GM19324 (cell line): Measurements from ENCODE around the gene HARBI1.

ENCODE experiments used
- ATAC-seq: cut with Tn5 transposase; IDR thresholded peaks from one replicate; pipeline ENCODE4 v1.9.1; 2021; ENCODE audit warnings: mild to moderate bottlenecking, moderate library complexity; ENCODE audit not compliant: unreplicated experiment, low FRiP score

HARBI1 gene, protein sequence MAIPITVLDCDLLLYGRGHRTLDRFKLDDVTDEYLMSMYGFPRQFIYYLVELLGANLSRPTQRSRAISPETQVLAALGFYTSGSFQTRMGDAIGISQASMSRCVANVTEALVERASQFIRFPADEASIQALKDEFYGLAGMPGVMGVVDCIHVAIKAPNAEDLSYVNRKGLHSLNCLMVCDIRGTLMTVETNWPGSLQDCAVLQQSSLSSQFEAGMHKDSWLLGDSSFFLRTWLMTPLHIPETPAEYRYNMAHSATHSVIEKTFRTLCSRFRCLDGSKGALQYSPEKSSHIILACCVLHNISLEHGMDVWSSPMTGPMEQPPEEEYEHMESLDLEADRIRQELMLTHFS

DNA sequence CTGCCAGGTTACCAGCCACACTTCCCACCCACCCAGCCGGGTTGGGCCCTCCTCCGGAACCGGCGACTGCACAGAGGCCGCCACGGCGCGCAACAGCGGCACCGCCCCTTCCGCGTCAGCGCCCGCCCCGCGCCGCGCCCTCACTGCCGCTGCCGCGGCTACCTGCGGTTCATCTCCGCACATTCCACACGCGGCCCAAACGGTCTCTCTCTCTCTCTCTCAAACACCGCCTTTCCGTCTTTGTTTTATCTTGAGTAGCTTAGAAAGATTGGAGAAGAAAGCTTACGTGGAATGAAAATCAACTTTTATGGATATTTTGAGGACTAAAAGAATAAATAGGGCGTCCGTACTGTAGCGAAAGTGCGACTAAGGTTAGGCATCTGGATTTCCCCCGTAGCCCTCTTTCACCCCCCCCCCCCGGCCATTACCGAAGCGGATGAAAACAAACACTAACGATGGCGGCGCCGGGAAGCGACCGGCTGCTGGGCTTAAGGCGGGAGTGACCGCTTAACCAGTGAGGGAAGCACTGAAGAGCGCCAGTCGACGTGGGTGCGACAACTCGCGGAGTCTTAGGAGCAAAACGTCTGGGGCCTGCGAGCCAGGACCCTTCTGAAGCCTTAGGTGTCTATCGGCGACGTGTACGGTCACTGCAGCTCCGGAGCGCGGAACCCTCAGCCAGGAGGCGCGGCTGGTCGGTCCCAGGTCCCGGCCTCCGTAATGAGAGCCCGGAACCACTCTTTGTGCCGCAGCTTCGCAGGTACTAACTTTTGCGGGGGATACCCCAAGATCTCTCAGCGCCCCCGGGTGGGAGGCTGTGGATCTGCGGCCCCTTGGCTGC is at the start of gene HARBI1, which contains the start of gene ATG13:
HARBI1 (minus strand) TSS at position 94 of the 838 bp plus-strand sequence. CDS start 990 bp downstream, outside the sequence.
ATG13 (plus strand) TSS at position 420 of the 838 bp plus-strand sequence. CDS start 26,739 bp downstream, outside the sequence.
- peak; percentile 98 for ATAC-seq

DNA sequence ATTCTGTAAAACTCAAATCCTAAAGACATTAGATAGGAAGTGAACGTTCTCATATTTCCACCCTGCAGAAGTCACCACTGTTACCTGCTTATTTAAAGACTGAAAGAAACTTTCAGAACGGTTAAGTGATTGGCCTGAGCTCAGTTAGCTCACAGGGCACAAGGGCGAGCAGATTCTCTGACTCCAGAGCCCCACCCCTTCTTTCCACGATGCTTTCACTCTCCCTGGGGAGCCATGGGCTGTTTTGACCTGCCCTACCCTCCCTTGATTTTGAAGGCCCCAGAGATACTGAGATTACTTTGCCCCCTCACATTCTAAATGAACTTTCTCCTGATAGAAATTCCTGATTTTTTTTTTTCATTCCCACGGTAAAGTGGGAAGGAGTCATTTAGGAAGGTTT is 49.5 kb upstream of the HARBI1 start:
- no peak for ATAC-seq

DNA sequence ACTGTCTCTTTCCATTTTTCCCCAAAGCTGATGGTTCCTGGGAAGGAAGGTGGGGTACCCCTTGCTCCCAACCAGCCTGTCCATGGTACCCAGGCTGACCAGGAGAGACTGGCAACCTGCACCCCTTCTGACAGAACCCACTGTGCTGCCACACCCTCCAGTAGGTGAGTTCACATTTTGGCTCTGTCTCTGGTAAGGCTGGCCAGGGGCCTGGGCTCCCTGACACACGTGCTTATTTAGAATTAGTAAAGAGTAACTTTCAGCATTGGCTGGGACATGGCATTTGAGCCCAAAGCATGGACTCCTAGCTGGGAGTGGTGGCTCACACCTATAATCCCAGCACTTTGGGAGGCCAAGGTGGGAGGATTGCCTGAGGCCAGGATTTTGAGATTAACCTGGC is 48.3 kb upstream of the HARBI1 start:
- ATAC-seq: no peak

DNA sequence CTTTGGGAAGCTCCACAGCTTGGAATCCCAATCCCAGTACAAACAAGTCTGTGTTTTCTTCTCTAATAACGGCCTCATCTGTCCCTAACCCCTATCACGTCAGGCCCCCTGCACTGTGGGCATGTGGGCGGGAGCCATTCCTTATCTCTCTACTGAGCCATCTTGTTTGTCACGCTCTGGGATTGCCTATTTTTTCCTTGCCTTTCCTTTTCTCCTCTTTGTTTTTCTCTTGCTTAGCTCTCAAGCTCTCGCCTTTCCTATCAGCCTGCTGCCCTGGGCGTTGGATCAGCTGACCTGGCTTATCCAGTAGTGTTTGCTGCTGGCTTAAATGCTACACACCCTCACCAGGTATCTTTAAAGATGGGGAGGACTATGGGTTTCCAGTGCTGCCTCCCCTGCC is 47.6 kb upstream of the HARBI1 start:
- no peak for ATAC-seq

DNA sequence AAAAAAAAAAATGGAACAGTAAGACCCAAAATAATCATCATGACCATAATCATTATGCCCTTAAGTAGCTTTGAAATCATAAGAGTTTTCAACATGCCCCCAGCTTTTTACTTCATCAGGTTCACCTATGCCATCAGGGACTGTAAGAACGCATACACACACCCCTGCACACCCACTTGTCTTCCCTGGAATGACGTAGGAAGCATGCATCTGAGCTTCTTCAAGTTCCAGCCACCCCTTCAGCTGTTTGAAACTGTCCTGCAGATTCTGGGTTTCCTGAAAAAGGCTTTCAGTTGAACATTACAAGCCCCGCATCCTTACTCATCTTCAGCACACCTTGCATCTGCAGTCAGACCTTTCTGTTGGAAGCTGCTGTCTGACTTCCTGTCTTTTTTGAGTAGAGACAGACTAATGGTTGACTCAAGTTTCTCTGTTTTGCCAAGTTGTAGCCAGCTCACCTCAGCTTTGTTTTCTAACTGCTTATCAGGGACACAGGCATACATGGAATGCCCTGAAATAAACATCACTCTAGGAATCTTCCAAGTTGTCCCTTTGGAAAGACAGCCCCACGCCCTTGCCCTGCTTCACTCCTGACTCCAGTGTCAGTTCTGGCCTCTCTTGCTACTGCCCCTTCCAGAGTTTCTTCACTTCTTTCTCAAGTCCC is 46.4 kb upstream of the HARBI1 start:
- no peak for ATAC-seq

DNA sequence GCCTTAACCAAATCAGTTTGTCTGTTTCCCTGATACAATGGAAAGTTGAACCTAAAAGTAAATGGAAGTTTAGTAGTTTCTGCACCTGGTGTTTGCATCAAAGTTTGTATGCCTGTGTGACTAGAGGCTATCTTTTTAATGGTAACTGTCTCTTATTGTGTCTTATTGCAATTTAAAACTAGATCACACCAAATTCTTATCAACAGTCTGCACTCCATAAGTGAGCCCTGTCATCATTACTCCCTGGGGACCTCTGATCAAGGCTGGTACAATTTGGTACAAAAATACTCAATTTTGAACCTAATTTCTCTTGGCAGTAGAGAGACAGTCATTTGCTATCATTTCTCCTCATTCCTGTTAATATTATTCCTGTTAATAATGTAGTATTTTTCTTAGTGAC is 45.3 kb upstream of the HARBI1 start:
- no peak for ATAC-seq

DNA sequence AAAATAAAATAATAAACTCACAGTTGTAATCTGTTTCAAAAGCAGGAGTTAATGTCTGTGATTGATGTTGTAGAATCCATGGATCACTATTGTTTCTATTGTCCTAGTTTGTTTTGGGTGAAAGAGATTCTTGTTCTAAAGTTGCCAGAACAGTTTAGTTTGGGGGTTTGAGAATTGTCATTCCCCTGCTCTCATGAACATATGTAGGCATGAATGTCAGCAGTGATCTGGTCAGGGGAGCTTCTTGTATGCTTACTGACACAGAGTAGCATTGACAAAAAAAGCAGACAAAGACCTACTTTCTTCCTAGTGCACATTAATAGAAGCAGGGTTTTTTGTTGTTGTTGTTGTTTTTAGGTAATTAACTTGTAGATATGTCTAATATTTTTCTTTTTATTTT is 44.8 kb upstream of the HARBI1 start:
- ATAC-seq: no peak

DNA sequence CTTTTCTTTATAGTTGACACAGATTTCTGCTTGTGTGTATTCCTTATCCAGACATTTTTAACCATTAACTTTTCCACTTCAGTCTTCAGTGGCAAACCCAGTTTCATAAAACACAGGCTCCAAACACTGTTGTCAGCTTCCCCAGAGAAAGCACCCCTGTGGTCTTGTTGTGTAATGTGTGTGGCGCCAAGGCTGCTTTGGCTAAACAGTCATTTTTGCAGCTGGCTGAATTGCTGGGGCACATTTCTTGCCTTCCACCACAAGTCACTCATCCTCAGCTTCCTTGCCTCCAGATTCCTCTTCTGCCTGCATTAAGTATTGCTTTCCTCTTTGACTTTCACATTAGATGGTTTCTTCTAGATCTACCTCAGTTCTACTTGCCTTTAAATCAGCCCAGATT is 42.9 kb upstream of the HARBI1 start:
- no peak for ATAC-seq

DNA sequence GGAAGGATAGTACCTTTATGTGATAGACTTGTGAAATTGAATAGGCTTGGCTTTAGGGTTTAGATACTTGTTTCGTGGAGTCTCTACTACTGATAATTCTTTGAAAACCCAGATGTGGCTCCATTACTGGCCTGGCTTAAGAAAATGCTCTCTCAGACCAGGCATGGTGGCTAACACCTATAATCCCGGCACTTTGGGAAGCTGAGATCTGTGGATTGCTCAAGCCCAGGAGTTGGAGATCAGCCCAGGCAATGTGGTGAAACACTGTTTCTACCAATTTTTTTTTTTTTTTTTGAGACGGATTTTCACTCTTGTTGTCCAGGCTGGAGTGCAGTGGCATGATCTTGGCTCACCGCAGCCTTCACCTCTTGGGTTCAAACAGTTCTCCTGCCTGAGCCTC is 41.2 kb upstream of the HARBI1 start:
- ATAC-seq: no peak

DNA sequence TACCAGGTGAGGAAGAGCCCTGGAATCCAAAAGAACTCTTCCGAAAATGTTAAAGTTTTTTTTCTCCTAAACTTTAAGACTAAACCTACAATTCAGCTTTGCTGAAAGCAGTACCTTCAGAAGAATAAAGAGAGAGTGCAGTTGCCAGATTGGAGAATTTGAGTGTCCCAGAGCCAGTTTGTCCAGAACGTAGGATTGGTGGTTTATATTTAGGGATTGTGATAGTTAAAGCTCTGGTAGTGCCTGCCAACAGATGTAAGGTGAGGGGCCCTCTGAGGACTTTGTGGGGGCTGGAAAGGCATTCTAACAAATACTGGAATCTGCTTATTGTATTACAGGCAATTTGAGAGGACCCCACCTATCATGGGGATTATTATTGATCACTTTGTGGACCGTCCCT is 40.2 kb upstream of the HARBI1 start:
- ATAC-seq: no peak

DNA sequence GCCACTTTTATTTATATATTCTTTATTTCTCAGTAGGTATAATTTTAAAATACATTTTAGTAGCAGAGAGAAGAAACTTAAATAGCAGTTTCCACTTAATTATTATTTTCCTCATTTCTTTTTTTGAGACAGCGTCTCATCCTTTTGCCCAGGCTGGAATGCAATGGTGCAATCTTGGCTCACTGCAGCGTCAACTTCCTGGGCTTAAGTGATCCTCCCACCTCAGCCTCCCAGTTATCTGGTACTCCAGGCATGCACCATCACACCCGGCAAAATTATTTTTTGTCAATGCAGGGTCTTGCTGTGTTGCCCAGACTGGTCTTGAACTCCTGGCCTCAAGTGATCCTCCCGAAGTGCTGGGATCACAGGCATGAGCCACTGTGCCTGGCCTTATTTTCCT is 38.6 kb upstream of the HARBI1 start:
- ATAC-seq: no peak

DNA sequence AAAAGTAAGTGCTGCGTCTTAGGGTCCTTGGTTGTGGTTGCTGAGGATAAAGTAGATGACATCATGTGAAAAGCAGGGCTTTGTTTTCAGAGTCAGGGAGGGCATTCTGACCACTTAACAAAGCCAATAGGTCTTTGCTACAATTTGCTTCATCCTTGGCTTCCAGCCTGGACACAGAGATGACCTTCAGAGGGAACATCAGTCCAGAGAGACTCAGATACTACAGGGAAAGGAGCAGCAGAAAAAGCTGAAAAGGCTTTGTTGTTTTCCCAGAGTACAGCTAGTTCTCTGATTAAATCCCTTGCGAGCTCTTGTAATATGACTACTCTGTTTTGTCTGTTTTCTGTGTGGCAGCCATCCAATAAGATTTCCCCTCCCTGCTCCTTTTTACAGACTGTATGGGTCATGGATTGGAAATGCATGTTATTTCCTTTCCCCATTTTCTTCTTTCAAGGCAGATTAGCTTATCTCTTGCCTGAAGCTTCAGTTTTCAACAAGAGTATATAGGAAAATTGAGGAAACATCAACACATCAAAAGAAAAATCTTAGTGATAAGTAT is 32.2 kb upstream of the HARBI1 start:
- ATAC-seq: no peak

DNA sequence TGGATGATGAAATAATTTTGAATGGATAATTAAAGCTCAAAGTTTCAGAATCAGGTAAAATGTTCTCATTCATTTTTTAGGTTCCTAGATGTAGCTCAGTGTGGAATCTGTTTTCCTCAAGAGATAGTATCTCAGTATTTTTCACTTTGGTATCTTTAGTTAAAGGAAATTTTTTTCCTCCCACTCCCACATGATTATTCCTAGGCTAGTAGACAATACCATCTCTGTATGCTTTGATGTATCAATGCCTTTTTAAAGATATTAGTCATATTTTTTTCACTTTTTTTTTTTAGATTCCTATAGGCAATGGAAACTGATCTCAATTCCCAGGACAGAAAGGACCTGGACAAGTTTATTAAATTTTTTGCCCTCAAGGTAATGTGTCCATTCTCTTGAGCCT is 27.0 kb upstream of the HARBI1 start:
- no peak for ATAC-seq

DNA sequence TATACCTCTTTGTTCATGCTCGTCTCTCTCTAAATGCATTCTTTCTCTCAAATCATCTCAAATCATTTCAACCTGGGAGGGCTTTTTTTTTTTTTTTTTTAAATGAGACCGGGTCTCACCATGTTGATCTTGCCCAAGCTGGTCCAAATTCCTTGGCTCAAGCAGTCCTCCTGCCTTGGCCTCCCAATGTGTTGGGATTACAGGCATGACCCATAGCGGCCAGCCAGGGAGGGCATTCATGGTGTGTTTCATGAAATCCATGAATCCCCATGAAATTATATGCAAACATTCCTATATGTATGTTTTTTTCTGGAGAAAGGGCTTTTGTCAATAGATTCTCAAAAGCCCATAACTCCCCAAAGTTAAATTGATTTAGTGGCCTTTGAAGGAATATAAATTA is 26.5 kb upstream of the HARBI1 start:
- no peak for ATAC-seq

DNA sequence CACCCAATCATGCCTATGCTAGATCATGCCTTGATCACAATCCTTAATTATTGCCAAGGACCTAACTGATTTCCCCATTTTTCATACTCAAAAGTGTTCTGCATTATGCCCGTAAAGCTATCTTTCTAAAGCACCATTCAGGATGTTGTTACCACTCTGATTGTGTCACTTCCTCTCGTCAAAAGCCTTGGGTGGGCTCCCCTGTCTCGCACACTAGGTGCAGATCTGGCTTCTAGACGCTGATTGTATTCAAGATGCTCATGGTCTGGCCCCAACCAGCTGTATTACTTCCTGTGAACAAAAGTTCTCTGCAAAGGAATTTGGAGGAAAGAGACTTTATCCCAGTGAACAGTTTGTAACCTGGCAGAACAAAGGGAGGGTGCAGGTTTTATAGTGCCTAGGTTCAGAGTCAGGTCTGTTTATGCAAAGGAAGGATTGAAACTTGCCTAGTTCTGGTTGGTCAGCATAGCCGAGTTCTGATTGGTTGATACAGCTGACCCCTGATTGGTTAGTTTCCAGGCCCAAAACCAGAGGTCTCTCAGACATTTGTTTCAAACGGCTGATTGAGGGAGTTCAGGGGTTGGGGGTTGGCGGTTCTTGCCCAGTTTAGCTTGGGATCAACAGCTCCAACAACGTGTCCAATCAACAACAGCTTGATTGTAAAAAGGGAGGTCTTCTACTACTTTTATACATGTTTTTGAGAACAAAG is 25.8 kb upstream of the HARBI1 start:
- no peak for ATAC-seq

DNA sequence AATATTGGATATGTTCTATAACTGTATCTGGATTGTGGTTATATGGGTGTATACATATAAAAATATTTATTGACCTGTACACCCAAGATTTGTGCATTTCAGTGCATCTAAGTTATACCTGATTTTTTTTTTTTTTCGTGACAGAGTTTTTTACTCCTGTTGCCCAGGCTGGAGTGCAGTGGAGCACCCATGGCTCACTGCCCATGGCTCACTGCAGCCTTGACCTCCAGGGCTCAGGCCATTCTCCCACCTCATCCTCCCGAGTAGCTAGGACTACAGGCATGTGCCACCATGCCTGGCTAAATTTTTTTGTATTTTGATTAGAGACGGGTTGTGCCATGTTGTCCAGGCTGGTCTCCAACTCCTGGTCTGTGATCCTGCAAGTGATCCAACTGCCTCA is 24.6 kb upstream of the HARBI1 start:
- no peak for ATAC-seq

DNA sequence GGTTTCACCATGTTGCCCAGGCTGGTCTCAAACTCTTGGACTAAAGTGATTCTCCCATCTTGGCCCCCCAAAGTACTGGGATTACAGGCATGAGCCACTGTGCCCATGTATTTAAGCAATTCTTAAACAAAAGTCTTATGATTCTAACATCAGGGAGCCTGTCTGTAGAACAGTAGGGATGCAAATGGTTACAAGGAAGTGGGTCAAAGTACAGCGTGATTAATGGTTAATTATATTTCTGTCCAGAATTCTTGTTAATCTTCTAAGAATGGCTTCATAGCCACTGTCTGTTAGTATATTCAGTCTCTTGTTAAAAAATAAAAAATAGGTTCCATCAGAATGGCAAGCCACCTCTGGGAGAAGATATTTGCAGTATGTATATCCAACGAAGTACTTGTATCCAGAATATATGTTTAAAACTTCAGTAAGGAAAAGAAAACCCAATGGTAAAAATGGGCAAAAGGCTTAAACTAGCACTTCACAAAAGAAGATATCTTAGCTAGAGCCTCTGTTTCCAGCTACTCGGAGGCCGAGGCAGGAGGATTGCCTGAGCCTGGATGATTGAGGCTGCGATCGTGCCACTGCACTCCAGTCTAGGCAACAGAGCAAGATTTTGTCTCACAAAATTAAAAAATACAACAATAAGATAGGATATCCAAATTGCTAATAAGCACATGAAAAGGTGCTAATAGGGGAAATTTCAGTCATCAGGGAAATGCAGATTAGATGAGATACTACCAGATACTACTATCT is 23.2 kb upstream of the HARBI1 start:
- no peak for ATAC-seq

DNA sequence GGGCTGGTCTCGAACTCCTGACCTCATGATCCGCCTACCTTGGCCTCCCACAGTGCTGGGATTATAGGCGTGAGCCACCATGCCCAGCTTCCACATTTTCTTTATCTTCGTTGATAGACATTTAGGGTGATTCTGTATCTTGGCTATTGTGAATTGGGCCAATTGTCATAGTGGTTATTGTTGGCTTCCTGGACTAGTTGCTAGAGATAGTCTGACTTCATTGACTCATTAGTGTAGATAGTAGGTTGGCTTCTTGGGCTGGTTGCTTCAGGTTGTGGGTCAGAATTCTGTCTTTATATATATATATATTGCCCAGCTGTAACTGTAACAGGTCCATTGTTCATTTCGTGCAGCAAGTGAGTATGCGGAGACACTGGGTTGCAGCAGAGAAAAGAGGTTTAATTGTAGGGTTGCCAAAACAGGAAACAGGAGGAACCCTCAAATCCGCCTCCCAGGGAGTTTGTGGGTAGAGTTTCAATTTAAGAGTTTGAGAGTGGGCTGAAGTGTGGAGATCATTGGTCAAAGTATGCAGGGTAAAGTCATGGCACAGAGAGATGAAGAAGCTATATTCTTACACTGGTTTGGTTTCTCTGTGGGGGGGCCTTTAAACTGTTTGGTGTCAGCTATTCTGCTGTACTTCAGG is 22.3 kb upstream of the HARBI1 start:
- no peak for ATAC-seq

DNA sequence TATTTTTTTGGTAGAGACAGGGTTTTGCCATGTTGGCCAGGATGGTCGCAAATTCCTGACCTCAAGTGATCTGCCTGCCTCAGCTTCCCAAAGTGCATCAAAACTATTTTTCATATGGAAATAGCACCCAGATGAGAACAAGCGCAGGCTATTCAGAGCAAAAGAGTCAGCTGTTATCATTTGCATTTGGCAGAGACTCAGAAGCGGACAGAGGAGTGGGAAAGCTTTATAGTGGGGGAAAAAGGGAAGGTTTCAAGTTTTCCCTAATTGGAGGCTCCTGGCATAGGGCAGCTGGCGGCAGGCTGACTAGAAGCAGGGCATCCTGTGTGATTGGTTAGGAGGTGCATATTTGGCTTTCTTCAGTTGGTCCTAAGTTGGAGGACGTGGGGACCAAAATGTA is 20.5 kb upstream of the HARBI1 start:
- ATAC-seq: no peak
